H1 (cell line): ENCODE results near the gene LIPC. TPM values are rescaled to one million over a fixed set of nuclear protein-coding genes. Genes with fewer than 3 reads are reported as not detected.

Source experiments
- BCL11A ChIP-seq, 2 experiments: IDR thresholded peaks; one replicate each; pipeline ENCODE4 v1.6.1; 2011; ENCODE audit warnings: low read depth in 2 of 2, low read length in 2 of 2, mild to moderate bottlenecking in 2 of 2
- CTCF ChIP-seq, 3 experiments: IDR thresholded peaks; 1 replicate in 2 of 3; 2 replicates in 1 of 3; pipeline versions ENCODE4 v1.5.1 to v1.6.1; 2011; ENCODE audit warnings: low read length in 3 of 3, mild to moderate bottlenecking in 3 of 3, inconsistent platforms in 2 of 3, low read depth in 1 of 3, moderate library complexity in 1 of 3; ENCODE audit not compliant: insufficient read depth in 1 of 3; ENCODE audit errors: control extremely low read depth in 1 of 3
- RBBP5 ChIP-seq: IDR thresholded peaks from 2 replicates; pipeline ENCODE4 v1.7.1; 2012; ENCODE audit warnings: low read depth, mild to moderate bottlenecking, inconsistent platforms, low read length, moderate library complexity, borderline replicate concordance
- RXRA ChIP-seq: IDR thresholded peaks from 2 replicates; pipeline ENCODE4 v1.6.1; 2011; ENCODE audit warnings: low read depth, mild to moderate bottlenecking, low read length, moderate library complexity; ENCODE audit not compliant: insufficient read depth
- polyA plus RNA-seq, 7 experiments: library from polyadenylated mRNA; depleted of rRNA in 3 of 7; stranded (reverse) in 5 of 7; unstranded in 2 of 7; fragments of >200 nt in 5 of 7; fragments of 200-250 nt in 2 of 7; gene quantifications; 1 replicate in 5 of 7; 2 replicates in 1 of 7; 4 replicates in 1 of 7; pipeline versions ENCODE4 v1.2.1 to v1.2.3, GENCODE V29; 2011 to 2013; ENCODE audit warnings: missing spikeins in 2 of 7, mixed read lengths in 2 of 7
- total RNA-seq: library from RNA; stranded (reverse); fragmentation: NEBNext Ultra II Directional; extraction: Animal tissue kit (Norgen Biotek cat#: 25700); gene quantifications from 2 replicates; pipeline ENCODE4 v1.2.1, GENCODE V29; 2021

The LIPC gene
- total and polyA plus RNA-seq, 2 of the 8 experiments (the other 6 are each of a cell fraction or from before 2014, with no cell fraction given), result not detected

- TF ChIP-seq CTCF (IDR thresholded peaks at IDR 0.05; ENCODE audit: control extremely low read depth in 1 of 3, insufficient read depth in 1 of 3, low read depth in 1 of 3, low read length in 3 of 3) (no peak), RBBP5 (no peak), RXRA (no peak), BCL11A (IDR thresholded peaks at IDR 0.05; ENCODE audit: low read depth in 2 of 2, low read length in 2 of 2) (no peak)
Observed at GRCh38 chr15:58520936-58521292, 89.1 kb downstream of the LIPC start (continued).
